Testis (tissue), 3 donors: Measurements from ENCODE around the gene NPHP4. TPM values are rescaled to one million over a fixed set of nuclear protein-coding genes. Genes with fewer than 3 reads are reported as not detected.

Experiments used
- DNase-seq: peaks from one replicate; pipeline ENCODE4 v3.0.0-alpha.2; 2019
- H3K27ac ChIP-seq, 2 donors: fragments of 200-600 bp; sonication (generic); one replicate each; pipeline ENCODE4 v1.5.1; 2019
- H3K27me3 ChIP-seq: fragments of 200-600 bp; sonication (generic); one replicate; pipeline ENCODE4 v1.5.1; 2019
- H3K36me3 ChIP-seq: fragments of 200-600 bp; sonication (generic); one replicate; pipeline ENCODE4 v1.5.1; 2017; ENCODE audit warnings: low read depth; ENCODE audit errors: missing control alignments
- H3K4me1 ChIP-seq: fragments of 200-600 bp; sonication (generic); one replicate; pipeline ENCODE4 v1.5.1; 2019
- H3K4me3 ChIP-seq, 2 donors: fragments of 200-600 bp; sonication (generic); one replicate each; pipeline ENCODE4 v1.5.1; 2017 to 2019
- H3K9me3 ChIP-seq: fragments of 200-600 bp; sonication (generic); one replicate; pipeline ENCODE4 v1.5.1; 2017
- POLR2A ChIP-seq: fragments of 450-650 bp; IDR thresholded peaks from one replicate; pipeline ENCODE4 v1.6.1; 2017; ENCODE audit warnings: antibody characterized with exemption, mild to moderate bottlenecking, moderate library complexity
- WGBS, 2 donors: methylation state at CpG; one replicate each; pipeline ENCODE4 v1.1.5; 2018; 5-methylcytosine and 5-hydroxymethylcytosine counted together
- intact Hi-C: fragments of 100-400 bp; cut with DNase I; formaldehyde crosslinking; loops from one replicate; pipeline ENCODE4 v1.15.1; 2023; ENCODE audit warnings: low total_unique reads
- polyA plus RNA-seq: library from polyadenylated mRNA; stranded (reverse); fragments of 350-450 nt; fragmentation: Illumina TruSeq; extraction: RNeasy Lipid Tissue Mini Kit (QIAGEN cat#74804); gene quantifications from one replicate; pipeline ENCODE4 v1.2.3, GENCODE V29; 2014; ENCODE audit warnings: low read depth, low replicate concordance; ENCODE audit not compliant: insufficient read depth
- total RNA-seq, 2 donors: library from RNA; depleted of rRNA; stranded (reverse); fragments of >200 nt; gene quantifications; one replicate each; pipeline ENCODE4 v1.2.3, GENCODE V29; 2016
- TF ChIP-seq, protein P1 (sequence below), 3 experiments: fragments of 450-650 bp in 2 of 3; fragments of 200-600 bp in 1 of 3; sonication (generic) in 1 of 3; IDR thresholded peaks; one replicate each; pipeline ENCODE4 v1.5.1; 2016 to 2019; ENCODE audit warnings: antibody characterized with exemption in 3 of 3, mild to moderate bottlenecking in 2 of 3, moderate library complexity in 1 of 3

NPHP4 gene
- total and polyA plus RNA-seq, 3 donors from 2014 or later: 26.3 to 65.9 (median 49.4) TPM

DNA sequence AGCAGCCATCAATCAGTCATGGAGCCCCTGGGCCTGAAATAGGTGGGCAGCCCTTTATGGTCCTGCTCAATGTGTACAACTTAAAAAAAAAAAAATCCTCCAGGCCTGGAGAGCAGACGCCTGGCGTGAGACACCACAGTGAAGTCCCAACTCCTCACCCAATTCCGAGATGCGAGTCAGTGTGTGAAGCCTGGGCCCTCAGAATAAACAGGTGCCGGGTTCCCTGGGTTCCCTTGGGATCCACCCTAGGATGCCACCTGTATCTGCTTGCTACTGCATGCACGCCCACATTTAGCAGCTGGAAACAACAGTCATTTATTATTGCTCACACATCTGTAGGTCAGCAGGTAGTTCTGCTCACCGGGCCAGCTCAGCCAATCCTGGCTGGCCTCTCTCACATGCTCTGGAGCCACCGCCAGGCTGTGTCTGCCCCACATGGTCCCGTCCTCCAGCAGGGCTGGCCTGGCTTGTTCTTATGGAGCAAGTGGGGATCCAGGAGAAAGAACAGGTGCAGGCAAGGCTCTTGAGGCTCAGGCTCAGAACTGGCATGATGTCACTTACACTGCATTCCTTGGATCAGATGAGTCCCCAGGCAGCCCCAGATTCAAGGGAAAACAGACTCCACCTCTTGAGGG, 172.7 kb downstream of the NPHP4 start:
- 89 to 94% methylated on average over 8 to 9 of the region's 9 CpGs for WGBS, 2 donors
- DNase-seq: no peak
- H3K27ac ChIP-seq: no peak overlapping the region
- no peaks in the 10 kb centered on the region for H3K27me3 ChIP-seq
- H3K4me1 ChIP-seq: no peaks in the 10 kb centered on the region
- no peak for TF ChIP-seq POLR2A
- TF ChIP-seq, protein P1, sequence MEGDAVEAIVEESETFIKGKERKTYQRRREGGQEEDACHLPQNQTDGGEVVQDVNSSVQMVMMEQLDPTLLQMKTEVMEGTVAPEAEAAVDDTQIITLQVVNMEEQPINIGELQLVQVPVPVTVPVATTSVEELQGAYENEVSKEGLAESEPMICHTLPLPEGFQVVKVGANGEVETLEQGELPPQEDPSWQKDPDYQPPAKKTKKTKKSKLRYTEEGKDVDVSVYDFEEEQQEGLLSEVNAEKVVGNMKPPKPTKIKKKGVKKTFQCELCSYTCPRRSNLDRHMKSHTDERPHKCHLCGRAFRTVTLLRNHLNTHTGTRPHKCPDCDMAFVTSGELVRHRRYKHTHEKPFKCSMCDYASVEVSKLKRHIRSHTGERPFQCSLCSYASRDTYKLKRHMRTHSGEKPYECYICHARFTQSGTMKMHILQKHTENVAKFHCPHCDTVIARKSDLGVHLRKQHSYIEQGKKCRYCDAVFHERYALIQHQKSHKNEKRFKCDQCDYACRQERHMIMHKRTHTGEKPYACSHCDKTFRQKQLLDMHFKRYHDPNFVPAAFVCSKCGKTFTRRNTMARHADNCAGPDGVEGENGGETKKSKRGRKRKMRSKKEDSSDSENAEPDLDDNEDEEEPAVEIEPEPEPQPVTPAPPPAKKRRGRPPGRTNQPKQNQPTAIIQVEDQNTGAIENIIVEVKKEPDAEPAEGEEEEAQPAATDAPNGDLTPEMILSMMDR (IDR thresholded peaks at IDR 0.05): no peak
- H3K4me3 ChIP-seq: no peak overlapping the region
- no peaks in the 10 kb centered on the region for H3K9me3 ChIP-seq
- no peaks in the 10 kb centered on the region for H3K36me3 ChIP-seq
- intact Hi-C loops: no loop called here

DNA sequence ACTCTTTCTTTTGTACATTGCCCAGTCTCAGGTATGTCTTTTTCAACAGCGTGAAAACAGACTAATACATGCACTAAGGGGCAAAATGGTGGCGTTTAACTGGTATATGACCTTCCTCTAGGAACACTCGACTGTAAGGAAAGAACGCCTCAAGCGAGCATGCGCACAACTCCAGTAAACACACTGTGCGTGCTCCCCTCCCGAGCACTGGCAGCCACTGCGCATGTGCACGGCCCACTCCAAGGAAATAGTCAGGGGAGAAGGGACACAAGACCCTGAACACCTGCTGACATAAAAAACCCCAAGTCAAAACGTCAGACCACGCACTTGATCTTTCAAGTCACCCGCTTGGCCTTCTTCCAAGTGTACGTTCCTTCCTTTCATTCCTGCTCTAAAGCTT, 173.5 kb downstream of the NPHP4 start:
- DNase-seq: no peak

DNA sequence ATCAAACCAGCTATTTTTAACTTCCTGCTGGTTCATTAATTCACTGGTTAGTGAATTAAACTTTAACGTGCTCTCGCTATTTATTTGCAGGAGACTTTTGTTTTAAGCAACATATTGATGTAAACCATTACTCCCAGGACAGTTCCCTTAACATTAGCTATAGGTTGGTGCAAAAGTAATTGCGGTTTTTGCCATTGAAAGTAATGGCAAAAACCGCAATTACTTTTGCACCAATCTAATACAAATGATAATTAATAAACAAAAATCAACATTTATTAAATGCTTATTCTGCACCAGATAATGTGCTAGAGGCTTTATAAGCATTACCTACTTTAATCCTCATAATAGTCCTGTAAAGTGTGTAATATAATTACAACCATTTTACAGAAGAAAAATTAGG, 176.5 kb downstream of the NPHP4 start:
- TF ChIP-seq, protein P1 (IDR thresholded peaks at IDR 0.05): no peak
- TF ChIP-seq POLR2A: no peak
- intact Hi-C loops: no loop called here
- no peak overlapping the region for H3K4me3 ChIP-seq
- H3K27me3 ChIP-seq: no peaks in the 10 kb centered on the region
- H3K36me3 ChIP-seq: no peaks in the 10 kb centered on the region
- 89% methylated on average over 4 of the region's 4 CpGs for WGBS, 2 donors
- DNase-seq: no peak
- no peaks in the 10 kb centered on the region for H3K9me3 ChIP-seq
- no peak overlapping the region for H3K27ac ChIP-seq
- no peaks in the 10 kb centered on the region for H3K4me1 ChIP-seq

More for the DNA sequence above, 173.5 kb downstream of the NPHP4 start:
- Histone ChIP-seq H3K9me3 (no peaks in the 10 kb centered on the region), H3K27me3 (no peaks in the 10 kb centered on the region), H3K36me3 (no peaks in the 10 kb centered on the region), H3K4me1 (no peaks in the 10 kb centered on the region), H3K4me3 (no peak overlapping the region), H3K27ac (no peak overlapping the region)
- intact Hi-C loops: no loop called here
- TF ChIP-seq, protein P1 (IDR thresholded peaks at IDR 0.05): no peak
- no peak for TF ChIP-seq POLR2A
- WGBS, 2 donors: 84 to 87% methylated on average over 14 of the region's 14 CpGs

DNA sequence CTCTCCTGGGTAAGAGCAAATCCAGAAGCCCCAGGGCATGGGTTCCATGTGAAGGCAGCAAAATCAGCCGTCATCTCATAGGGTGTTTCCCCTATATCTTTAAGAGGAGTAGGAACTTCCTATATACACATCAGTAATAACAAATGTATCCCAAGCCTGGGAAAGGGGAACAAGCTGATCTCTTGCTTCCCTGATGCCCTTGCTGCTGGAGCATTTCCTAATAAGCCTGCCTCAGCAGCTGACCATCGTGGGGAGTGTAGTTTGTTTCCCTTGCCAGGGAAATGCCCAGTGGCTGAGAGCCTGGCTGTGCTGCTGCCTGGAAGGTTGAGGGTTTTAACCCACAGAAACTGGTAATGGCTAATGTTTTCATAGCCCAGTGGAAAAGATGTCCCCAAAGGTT, 177.0 kb downstream of the NPHP4 start:
- DNase-seq: no peak
- 51 to 63% methylated on average over 2 of the region's 2 CpGs for WGBS, 2 donors
- no peaks in the 10 kb centered on the region for H3K9me3 ChIP-seq
- no peaks in the 10 kb centered on the region for H3K4me1 ChIP-seq
- H3K4me3 ChIP-seq: no peak overlapping the region
- H3K27ac ChIP-seq: no peak overlapping the region
- intact Hi-C loops: no loop called here
- no peaks in the 10 kb centered on the region for H3K36me3 ChIP-seq
- no peak for TF ChIP-seq POLR2A
- TF ChIP-seq, protein P1 (IDR thresholded peaks at IDR 0.05): no peak
- no peaks in the 10 kb centered on the region for H3K27me3 ChIP-seq

DNA sequence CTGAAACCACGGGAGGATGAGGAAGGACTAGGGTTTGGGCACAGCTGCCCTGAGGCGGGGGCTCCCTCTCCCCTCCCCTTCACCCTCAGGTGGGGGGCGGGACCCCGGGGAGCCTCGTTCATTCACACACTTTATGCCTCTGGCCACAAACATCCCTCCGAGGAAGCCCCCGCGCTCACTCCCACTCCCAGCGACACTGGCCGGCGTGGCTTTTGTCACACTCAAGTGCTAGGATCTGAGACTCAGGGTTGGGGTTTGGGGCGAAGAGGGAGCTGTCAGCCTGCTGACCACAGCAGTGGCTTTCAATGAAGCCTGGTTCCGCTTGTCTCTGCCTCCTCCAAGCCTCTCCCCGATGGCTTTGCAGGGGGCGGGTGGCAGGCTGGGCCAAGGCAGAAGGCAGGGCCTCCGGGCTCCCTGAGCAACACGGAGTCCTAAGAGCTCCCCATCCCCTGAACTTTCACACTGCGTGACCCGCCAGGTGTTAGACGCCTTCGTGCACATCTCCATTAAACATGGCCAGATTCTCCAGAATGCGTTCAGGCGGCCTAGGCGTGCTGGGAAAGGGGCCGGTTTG, 178.1 kb downstream of the NPHP4 start:
- intact Hi-C loops: no loop called here
- no peak for DNase-seq
- Histone ChIP-seq H3K27me3 (no peaks in the 10 kb centered on the region), H3K4me1 (no peaks in the 10 kb centered on the region), H3K36me3 (no peaks in the 10 kb centered on the region), H3K4me3 (no peak overlapping the region), H3K9me3 (no peaks in the 10 kb centered on the region), H3K27ac (no peak overlapping the region)
- WGBS, 2 donors: 59 to 65% methylated on average over 20 to 25 of the region's 25 CpGs
- TF ChIP-seq POLR2A: no peak
- TF ChIP-seq, protein P1 (IDR thresholded peaks at IDR 0.05): no peak
